GM21423 (cell line): ENCODE measurements around the gene RLN2.

ENCODE experiments used
- ATAC-seq: cut with Tn5 transposase; IDR thresholded peaks from one replicate; pipeline ENCODE4 v1.9.1; 2021; ENCODE audit warnings: mild to moderate bottlenecking, moderate library complexity; ENCODE audit not compliant: unreplicated experiment

RLN2 gene

DNA sequence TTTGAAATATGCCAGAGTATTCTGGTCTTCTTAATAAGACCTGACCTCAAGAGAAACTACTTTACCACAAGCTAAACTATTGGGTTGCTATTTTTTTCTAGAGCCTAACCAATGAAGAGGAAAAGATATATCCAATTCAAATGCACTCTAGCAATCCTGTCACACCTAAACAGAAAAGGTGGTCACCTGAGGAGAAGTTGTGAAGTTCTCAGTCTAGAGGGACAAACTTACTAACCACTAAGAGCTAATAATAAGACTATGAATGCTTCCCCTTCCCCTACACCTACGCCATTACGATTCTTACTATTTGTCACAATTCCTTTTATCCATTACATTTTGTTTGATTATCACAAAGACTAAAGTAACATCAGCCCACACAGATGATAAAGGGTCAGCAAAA lies 29.7 kb downstream of the RLN2 start:
- ATAC-seq = peak; percentile 61

DNA sequence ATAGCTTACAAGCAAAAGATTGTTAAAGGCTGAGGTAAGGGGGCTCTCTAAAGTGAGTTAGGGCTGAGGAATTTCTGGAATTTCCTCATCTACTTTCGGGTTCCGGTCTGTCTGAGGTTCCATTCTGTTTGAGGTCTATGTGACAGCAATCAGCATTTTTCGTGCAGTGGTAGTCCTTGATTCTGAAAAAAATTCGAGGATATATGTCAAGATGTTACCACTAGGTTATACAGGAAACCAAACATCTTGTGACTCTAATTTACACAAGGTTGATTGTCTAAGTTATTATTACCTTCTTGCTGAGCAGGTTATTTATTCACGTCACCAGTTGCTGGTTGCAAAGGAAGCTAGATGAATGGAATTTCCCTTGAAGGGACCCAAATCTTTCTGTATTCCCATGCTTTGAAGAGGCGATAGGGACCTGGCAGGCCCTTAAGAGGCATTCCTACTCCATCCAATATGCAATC lies 35.2 kb downstream of the RLN2 start:
- no peak for ATAC-seq

DNA sequence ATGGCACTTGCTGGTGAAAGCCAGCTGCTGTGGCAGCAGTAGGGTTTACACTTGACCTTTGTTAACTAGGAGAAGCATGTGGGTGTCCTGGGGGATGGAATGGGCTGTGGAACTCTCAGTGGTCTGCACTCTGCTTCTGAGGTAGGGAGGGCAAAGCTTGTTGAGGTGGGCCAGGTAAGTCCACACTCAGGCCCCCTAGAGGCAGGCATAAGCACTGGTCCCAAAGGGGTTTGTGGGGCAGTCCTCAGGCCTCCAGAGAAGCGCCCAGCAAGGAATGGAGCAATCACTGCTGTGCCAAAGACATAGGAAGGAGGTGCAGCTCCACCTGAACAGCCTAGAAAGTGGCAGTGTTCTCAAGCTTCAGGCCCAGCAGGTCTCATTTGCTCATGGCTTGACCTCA lies 38.6 kb downstream of the RLN2 start:
- no peak for ATAC-seq

DNA sequence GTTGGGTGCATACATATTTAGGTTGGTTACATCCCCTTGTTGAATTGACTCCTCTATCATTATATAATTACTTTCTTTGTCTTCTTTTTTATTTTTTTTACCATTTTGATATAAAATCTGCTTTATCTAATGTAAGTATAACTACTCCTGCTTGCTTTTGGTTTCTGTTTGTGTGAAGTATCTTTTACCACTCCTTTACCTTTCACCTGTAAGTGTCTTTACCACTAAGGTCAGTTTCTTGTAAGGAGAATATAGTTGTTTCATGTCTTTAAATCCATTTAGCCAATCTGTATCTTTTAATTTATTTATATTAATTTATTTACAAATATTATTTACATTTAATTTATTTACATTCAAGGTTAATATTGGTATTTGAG lies 40.3 kb downstream of the RLN2 start:
- peak; percentile 36 for ATAC-seq

DNA sequence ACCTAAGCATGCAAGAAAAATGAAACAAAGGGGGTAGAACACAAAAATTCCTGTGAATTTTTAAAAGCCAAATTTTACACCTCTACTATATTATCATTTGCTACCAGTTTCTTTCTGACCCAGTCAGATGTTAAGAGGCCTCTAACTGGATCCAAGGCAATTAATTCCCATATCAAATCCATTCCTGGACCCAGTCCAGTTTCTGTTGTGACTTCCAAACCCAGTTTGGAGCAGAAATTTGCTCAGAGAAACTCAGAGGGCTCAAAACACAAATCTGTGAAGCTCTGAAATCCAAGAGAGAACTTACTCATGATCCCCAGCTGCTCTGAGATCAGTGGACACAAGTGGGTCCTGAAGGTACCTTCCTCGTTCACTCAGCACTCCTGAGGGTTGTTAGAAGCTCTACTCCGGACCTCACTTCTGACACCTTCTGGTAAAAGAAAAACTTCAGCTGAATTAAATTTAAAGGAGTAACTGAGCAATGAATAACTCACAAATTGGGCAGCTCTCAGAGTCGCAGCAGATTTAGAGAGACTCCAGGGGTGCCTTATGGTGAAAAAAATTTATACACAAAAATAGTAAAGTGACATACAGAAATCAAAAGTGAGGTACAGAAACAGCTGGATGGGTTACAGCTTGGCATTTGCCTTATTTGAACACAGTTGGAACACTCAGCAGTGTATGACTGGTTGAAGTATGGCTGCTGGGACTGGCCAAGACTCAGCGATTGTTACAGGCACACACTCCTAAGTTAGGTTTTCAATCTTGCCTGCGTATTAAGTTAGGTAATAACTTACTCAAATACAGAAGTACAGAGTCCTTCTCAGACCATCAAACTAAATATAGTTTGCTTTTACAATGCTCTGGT lies 40.9 kb downstream of the RLN2 start:
- ATAC-seq = peak; percentile 65
